HG03571 (cell line): ENCODE results near the gene ICAM2.

Experiments used
- ATAC-seq: cut with Tn5 transposase; IDR thresholded peaks from one replicate; pipeline ENCODE4 v1.9.1; 2021; ENCODE audit not compliant: unreplicated experiment

The ICAM2 gene

GRCh38 chr17:63978272-63979200, 41.9 kb downstream of the ICAM2 start:
- ATAC-seq = no peak

DNA sequence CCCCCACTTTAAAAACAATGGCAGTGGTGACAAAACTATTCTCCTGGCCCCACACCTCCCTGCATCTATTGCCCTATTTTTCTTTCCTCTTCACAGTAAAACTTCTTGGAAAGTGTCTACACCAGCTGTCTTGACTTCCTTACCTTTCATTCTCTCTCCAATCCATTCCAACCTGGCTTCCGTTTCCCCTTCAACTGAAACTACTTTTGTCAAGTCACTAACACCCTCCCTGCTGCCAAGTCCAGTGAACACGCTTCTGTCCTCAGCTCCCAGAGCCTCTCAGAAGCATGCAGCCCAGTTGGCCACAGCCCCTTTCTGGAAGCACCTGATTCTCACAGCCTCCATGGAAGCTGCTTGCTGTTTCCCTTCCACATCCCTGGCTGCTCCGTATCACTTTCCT, 43.7 kb downstream of the ICAM2 start:
- ATAC-seq = no peak

- ATAC-seq = no peak
These were observed 44.8 kb downstream of the ICAM2 start for GRCh38 chr17:63975541-63976092.

GRCh38 chr17:63974594-63975192, 45.7 kb downstream of the ICAM2 start:
- no peak for ATAC-seq

- no peak for ATAC-seq
These were observed 46.4 kb downstream of the ICAM2 start for GRCh38 chr17:63973930-63974593.

- ATAC-seq = no peak
These were observed 47.2 kb downstream of the ICAM2 start for GRCh38 chr17:63973247-63973646.

- ATAC-seq = no peak
These were observed 47.6 kb downstream of the ICAM2 start, which contains the start of gene SCN4A for GRCh38 chr17:63972796-63973195. TSS of gene SCN4A (minus strand) at chr17:63972918. CDS start at chr17:63972841, 77 bp downstream.

DNA sequence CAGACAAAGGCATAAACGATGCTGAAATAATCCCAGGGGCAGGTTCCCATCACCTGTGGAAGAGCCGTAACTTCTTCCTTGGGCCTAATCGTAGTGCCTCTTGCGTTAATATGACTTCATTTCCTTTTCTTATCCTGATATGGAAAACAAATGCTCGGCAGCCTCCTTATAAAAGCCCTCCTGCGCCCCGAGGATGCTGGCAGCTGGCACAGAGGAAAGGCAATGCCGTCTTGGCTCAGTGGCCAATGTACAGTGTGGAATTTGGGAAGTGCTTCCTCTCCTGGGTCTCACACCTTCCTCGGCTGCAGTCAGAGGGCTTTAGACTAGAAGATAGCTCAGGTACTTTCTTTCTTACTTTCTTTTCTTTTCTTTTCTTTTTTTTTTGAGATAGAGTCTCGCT, 51.2 kb downstream of the ICAM2 start:
- ATAC-seq = no peak

- no peak for ATAC-seq
These were observed 52.5 kb downstream of the ICAM2 start for GRCh38 chr17:63967953-63968352.

DNA sequence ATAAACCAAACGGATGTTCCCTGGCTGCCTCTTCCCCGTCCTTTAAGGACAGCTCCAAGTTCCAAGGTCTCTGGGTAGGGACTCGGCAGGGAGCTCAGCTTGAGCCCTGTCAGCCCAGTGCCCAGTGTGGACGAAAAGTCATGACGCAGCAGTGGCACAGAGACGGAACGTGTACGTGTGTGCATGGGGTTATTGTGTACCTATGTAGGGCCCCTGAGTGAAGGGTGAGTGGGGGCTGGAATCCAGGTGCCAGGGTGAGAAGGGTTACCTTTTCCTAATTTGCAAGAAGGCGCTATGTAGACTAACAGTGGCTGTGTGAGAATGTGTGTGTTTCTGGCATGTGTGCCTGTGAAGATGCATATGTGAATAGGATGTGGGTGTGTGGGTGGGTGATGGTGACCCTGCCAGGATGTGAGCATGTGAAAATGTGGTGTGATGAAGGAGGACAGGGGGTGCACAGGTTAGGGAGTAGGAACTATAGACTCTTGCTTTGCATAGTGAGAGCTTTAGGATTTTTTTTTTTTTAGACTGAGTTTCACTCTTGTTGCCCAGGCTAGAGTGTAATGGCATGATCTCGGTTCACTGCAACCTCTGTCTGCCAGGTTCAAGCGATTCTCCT, 53.7 kb downstream of the ICAM2 start:
- no peak for ATAC-seq

GRCh38 chr17:63963123-63963522, 57.3 kb downstream of the ICAM2 start:
- no peak for ATAC-seq

DNA sequence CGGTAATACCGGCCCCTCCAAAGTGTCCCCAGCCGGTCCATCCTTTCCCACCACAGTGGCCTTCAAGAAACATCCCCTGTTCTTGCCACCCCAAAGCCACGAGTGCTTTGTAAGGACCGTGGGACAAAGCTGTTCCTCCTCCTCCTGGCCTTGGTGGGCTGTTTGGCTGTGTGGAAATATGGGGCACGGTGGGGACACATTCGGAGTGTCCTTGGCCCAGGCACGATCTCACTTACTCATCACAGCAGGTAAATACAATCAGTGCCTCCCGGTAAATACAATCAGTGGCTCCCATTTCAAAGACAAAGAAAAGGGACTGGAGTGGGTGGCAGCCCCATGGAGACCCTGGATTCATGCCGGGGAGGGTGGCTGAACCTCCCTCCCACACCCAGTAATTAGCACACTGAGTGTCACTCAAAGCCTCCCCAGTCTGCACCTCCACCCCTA, 58.1 kb downstream of the ICAM2 start:
- no peak for ATAC-seq

DNA sequence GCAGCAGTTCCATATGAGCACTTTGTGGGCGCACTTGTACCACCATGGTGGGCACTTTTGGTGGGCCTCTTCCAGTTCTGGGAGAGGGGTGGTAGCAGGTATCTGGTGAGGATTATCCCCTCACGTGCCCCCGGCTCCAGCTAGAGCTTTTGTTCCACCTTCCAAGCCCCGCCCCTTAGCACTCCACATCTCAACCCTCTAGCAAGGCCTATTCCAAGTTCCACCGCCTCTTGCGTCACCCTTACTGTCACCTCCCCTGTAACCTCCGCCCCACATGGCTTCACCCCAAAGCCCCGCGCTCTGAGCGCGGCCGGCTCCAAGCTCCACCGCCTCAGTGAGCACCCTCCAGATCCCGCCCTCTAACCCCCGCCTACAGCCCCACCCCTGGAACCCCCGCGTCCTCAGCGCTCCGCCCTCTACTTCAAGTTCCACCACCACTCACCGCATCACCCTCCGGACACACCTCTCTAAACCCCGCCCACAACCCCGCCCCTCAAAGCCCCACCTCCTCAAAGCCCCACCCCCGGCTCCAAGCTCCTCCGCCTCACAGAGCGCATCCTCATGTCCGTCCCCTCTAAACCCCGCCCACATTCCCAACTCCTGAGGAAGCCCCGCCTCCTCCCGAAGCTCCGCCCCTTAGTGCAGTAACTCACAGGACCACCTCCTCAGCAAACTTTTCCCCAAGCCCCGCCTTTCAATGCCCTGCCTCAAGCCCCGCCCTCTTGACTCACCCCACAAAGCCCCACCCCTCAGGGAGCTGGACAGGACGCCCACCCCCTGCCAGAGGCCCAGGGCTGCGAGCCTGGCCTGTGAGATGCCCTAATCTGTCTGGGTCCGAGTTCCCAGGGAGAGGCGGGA, 58.8 kb downstream of the ICAM2 start:
- no peak for ATAC-seq

DNA sequence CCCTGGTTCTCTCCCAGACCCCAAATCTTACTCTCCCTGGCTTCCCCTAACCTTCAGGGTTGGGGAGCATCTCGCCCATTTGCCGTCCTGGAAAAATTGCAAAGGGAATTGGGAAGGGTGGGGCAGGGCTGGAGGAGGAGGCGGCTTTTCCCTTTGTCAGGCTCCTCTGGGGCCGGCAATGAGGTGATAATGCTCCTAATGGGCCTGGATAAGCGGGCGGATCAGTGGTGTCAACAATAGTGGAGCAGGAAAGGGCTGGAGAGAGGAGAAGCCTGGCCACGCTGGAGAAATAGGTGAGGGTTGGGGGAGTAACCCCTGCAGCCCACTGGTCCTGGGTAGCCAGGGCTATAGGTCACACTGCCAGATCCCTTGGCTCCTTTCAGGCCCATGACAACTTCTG, 60.0 kb downstream of the ICAM2 start:
- ATAC-seq = no peak

DNA sequence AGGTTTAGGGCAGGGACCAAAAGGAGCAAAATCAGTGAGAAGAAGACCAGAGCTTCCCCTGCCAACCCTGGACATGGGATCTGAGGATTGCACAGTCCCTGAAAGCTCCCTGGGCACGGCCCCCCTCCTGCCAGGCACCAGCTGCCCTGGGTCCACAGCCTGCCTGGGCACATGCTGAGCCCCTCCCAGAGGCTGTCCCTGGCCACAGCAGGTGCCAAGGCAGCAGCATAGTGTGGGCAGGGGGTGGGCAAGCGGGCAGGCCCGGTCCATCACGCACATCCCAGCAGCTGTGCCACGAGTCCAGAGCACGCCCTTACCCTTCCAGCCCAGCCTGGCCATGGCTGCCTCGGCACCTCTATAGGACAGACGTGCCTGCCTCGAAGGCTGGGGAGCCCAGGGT, 60.4 kb downstream of the ICAM2 start:
- ATAC-seq = no peak

DNA sequence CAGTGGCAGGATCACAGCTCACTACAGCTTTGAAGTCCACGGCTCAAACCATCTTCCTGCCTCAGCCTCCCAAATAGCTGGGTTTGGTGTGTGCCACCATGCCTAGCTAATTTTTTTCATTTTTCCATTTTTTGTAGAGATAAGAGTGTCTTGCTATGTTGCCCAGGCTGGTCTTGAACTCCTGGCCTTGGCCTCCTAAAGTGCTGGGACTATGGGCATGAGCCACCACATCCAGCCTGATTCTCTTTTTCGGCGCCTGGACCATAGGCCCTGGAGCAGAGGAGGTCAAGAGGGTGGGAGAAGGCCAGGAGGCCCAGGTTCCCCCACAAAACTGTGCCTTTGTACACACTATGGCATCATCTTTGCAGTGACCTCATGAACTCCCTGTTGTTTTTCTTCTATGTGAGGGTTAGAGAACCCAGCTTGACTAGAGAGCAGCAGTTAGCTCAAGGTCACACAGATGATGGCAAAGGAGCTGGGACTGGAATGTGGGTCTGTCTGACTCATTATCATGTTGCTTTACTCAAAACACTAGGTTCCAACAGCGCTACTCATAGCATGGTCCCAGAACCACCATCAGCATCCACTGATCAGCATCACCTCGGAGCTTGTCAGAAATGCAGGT, 64.0 kb downstream of the ICAM2 start:
- no peak for ATAC-seq

DNA sequence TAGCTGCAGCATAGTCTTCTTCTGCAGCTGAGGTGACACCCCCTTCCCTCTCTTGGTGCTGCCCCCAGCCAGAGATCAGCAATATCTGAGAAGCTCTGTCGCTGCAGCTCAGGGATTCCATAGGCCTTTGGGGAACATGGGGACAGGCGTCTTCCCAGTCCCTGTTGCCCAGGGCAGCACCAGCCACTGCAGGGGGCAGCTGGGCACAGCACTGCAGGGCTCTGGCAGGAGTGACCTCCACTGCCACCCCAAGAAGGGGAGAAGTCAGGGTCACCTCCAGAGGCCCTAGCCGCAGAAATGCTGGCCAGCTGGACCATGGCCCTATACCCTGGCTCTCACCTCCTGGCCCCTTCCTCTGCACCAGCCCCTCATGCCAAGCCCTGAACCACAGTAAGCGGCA, 64.6 kb downstream of the ICAM2 start:
- no peak for ATAC-seq

GRCh38 chr17:63955232-63955631, 65.2 kb downstream of the ICAM2 start:
- ATAC-seq = no peak

- ATAC-seq = no peak
These were observed 65.9 kb downstream of the ICAM2 start for GRCh38 chr17:63954402-63955063.
